ENCODE data around the gene AHCYL1. TPM values are rescaled to one million over a fixed set of nuclear protein-coding genes. Genes with fewer than 3 reads are reported as not detected.

Gene AHCYL1
- total and polyA plus RNA-seq, 10 of the 15 experiments (the other 5 are each of a cell fraction or from before 2014, with no cell fraction given), result 24.7 to 73.6 (median 46.8) TPM

DNA sequence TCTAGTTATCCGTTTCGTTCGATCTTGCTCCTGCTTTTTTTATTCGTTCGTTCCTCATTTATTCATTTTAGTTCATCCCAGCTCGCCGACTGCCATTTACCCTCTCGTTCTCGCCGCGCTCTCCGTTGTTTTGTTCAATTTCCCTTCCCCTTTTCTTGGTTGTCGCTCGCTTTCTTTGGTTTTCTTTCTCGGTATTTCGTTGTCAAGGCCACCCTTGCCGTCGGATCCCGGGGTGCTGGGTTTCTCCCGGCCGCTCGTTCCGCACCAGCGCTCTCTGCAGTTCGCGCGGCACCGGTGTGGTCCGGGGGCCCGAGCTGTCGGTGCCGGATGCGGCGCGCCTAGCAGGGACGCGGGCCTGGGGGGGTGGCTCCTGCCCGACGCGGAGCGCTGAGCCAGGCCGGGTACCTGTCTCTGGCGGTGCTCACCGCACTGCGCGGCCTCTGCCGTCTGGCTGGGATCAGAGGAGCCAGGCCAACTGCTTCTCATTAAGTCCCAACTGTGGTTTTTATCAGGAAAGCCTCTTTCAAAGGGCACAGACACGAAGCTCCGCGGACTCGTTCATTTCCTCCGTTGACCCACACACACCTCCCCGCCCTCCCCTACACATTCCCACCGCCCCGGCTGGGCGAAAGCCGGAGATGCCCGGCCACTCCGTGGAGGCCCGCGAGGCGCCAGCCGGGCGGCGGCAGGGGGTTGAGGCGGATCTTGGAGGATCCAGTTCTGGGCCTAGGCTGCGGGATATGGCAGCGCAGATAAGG, 84.3 kb downstream of the AHCYL1 start:
- Histone ChIP-seq H2AFZ (ENCODE audit: control insufficient read depth, low read depth, low read length) (no peak overlapping the region), H3K4me1 (ENCODE audit: control insufficient read depth, insufficient read depth, low read length) (no peaks in the 10 kb centered on the region), H4K20me1 (ENCODE audit: control insufficient read depth, insufficient read depth) (peaks cover 4% of the 10 kb centered on the region), H3K9ac (ENCODE audit: control insufficient read depth, insufficient read depth, low read length) (no peak overlapping the region), H3K4me2 (ENCODE audit: control insufficient read depth, insufficient read depth) (peak overlapping the region; percentile 59; the same call in 1 of the 2 replicates), H3K4me3 (no peak overlapping the region), H3K9me3 (replicated peaks; ENCODE audit: control insufficient read depth, insufficient read depth, low read length) (no peaks in the 10 kb centered on the region), H3K27me3 (replicated peaks in 1 of 2; ENCODE audit: control insufficient read depth in 2 of 2, insufficient read depth in 2 of 2, low read length in 1 of 2) (peaks cover 28 to 36% of the 10 kb centered on the region in 2 experiments), H3K27ac (ENCODE audit: control insufficient read depth, insufficient read depth) (no peak overlapping the region), H3K79me2 (ENCODE audit: control insufficient read depth, insufficient read depth, low read length) (no peaks in the 10 kb centered on the region), H3K36me3 (ENCODE audit: control insufficient read depth in 2 of 2, insufficient read depth in 2 of 2, low read length in 1 of 2) (no peaks in the 10 kb centered on the region)
- in situ Hi-C loops (cut with MboI), result no loop called here
- ChIA-PET CTCF (interaction anchor here (0.8 kb wide), 1 partner anchor 40 kb away, joined by 3 read pairs; no protein-coding TSS in a partner anchor), SMC1A (ENCODE audit: uncharacterized antibody, unreplicated experiment) (no interaction called here), POLR2A (no interaction called here), RAD21 (ENCODE audit: unreplicated experiment) (no interaction called here)
- ATAC-seq, result peak; percentile 47
- DNase-seq (ENCODE audit: low read depth, low spot score), result no peak
- TF ChIP-seq KAT2A (conservative IDR thresholded peaks at IDR 0.05; ENCODE audit: control insufficient read depth, low read depth, low read length), result no peak
- peak; percentile 99; the same call in 1 of the 2 replicates for TF ChIP-seq EZH2 (IDR thresholded peaks at IDR 0.05; ENCODE audit: borderline replicate concordance, control insufficient read depth, low read depth, low read length)
- TF ChIP-seq BMI1 (IDR thresholded peaks at IDR 0.05; ENCODE audit: borderline replicate concordance), result peak; percentile 95
- no peak for FAIRE-seq
- WGBS (ENCODE audit: insufficient coverage, insufficient replicate concordance, low lambda C conversion rate, missing lambda C conversion rate), result 27% methylated on average over 67 of the region's 68 CpGs
- intact Hi-C loops (cut with micrococcal nuclease; ENCODE audit: unreplicated experiment), result no loop called here
- BruUV-seq (replicated peaks), result no TSS peak

DNA sequence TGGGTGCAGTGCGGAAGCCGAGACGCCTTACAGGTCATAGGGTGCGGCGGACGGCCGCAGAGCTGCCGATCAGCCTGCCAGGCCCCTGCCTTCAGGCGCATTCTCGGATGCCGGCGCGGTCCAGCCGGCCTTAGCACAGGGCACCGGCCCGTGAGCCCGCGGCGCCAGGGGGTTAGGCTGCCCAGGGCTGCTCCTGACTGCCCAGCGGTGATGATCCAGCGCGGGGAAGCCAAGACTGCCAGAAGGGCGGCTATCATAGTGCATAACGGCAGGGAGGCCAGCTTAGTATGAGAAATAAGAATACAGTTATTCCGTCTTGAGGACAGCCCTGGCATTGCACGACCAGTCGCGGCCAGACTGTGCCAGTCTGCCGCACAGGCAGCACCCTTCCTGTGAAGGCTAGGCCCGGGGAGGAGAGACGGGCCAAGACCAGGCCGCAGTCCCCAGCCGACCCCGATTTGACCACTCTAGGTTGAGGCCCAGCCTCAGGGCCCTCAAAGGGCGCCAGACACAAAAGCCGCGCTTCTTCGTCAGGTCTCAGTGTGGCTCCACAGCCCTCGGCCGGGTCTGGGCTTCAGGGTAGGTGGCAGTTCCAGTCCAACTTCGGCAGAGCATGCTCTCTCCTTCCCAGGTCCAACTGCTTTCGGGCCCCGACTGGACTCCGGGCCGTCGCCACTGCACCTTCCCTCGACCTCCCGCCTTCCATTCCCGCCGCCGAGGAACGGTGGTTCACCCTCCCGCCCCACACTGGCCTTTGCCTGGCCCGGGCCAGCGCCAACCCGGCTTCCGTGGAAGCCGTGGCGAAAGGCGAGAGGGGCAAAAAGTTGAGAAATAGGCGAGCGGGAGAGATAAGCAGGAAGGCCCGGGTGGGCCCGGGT, 85.1 kb downstream of the AHCYL1 start:
- FAIRE-seq, result no peak
- H3K9me3 ChIP-seq (replicated peaks; ENCODE audit: control insufficient read depth, insufficient read depth, low read length), result no peaks in the 10 kb centered on the region
- H4K20me1 ChIP-seq (ENCODE audit: control insufficient read depth, insufficient read depth), result peaks cover 3% of the 10 kb centered on the region
- peak; percentile 15; the same call in 2 of the 3 replicates for ATAC-seq
- peaks cover 28 to 36% of the 10 kb centered on the region in 2 experiments for H3K27me3 ChIP-seq (replicated peaks in 1 of 2; ENCODE audit: control insufficient read depth in 2 of 2, insufficient read depth in 2 of 2, low read length in 1 of 2)
- intact Hi-C loops (cut with micrococcal nuclease; ENCODE audit: unreplicated experiment) (no loop called here), in situ Hi-C loops (cut with MboI) (no loop called here)
- no peak overlapping the region for H3K27ac ChIP-seq (ENCODE audit: control insufficient read depth, insufficient read depth)
- H3K79me2 ChIP-seq (ENCODE audit: control insufficient read depth, insufficient read depth, low read length), result no peaks in the 10 kb centered on the region
- POLR2A ChIA-PET, result no interaction called here
- H3K4me1 ChIP-seq (ENCODE audit: control insufficient read depth, insufficient read depth, low read length), result no peaks in the 10 kb centered on the region
- no TSS peak for BruUV-seq (replicated peaks)
- WGBS (ENCODE audit: insufficient coverage, insufficient replicate concordance, low lambda C conversion rate, missing lambda C conversion rate), result 52% methylated on average over 59 of the region's 64 CpGs
- no peaks in the 10 kb centered on the region for H3K36me3 ChIP-seq (ENCODE audit: control insufficient read depth in 2 of 2, insufficient read depth in 2 of 2, low read length in 1 of 2)
- no peak overlapping the region for H2AFZ ChIP-seq (ENCODE audit: control insufficient read depth, low read depth, low read length)
- CTCF ChIA-PET, result interaction anchor here (0.8 kb wide), 1 partner anchor 40 kb away, joined by 3 read pairs; no protein-coding TSS in a partner anchor
- no peak overlapping the region for H3K9ac ChIP-seq (ENCODE audit: control insufficient read depth, insufficient read depth, low read length)
- TF ChIP-seq, protein P1, sequence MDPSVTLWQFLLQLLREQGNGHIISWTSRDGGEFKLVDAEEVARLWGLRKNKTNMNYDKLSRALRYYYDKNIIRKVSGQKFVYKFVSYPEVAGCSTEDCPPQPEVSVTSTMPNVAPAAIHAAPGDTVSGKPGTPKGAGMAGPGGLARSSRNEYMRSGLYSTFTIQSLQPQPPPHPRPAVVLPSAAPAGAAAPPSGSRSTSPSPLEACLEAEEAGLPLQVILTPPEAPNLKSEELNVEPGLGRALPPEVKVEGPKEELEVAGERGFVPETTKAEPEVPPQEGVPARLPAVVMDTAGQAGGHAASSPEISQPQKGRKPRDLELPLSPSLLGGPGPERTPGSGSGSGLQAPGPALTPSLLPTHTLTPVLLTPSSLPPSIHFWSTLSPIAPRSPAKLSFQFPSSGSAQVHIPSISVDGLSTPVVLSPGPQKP (IDR thresholded peaks at IDR 0.05; ENCODE audit: low read depth, low read length), result no peak
- TF ChIP-seq RBBP5 (conservative IDR thresholded peaks at IDR 0.05) (no peak), NRF1 (conservative IDR thresholded peaks at IDR 0.05; ENCODE audit: low read depth, low read length) (no peak), TCF12 (IDR thresholded peaks at IDR 0.05; ENCODE audit: low read depth, low read length) (no peak), BMI1 (IDR thresholded peaks at IDR 0.05; ENCODE audit: borderline replicate concordance) (no peak), SUZ12 (IDR thresholded peaks at IDR 0.05; ENCODE audit: unreplicated experiment) (peak; percentile 52), EZH2 (IDR thresholded peaks at IDR 0.05; ENCODE audit: borderline replicate concordance, control insufficient read depth, low read depth, low read length) (0 out of 2 replicates have a peak, but pooled peaks have one; percentile 11)
- SMC1A ChIA-PET (ENCODE audit: uncharacterized antibody, unreplicated experiment), result no interaction called here
- RAD21 ChIA-PET (ENCODE audit: unreplicated experiment), result no interaction called here
- no peak for DNase-seq (ENCODE audit: low read depth, low spot score)
- no peak overlapping the region for H3K4me2 ChIP-seq (ENCODE audit: control insufficient read depth, insufficient read depth)
- no peak overlapping the region for H3K4me3 ChIP-seq

All from GM12878 (cell line).